Amygdala (tissue), 56 donors: Measurements from ENCODE around the gene MYO7A.
A peak's percentile ranks its signal among the peaks of the same experiment; 100 is the strongest.

Experiments used
- DNase-seq, 56 donors: peaks; one replicate each; lab custom pipeline; 2025; lab: John Stamatoyannopoulos, UW

MYO7A gene

GRCh38 chr11:77127920-77128691 is at the start of gene MYO7A:
Gene MYO7A, plus strand, starts transcription at chr11:77128246. Its CDS starts 2,389 bp downstream, at chr11:77130635.
- peak in 38 of 56 donors; percentile 7 to 85 (median 44) for DNase-seq

GRCh38 chr11:77079666-77080065 is 48.4 kb upstream of the MYO7A start:
- no peak for DNase-seq

- no peak for DNase-seq
These were observed 47.3 kb upstream of the MYO7A start for GRCh38 chr11:77080643-77081210.

GRCh38 chr11:77081381-77081851 is 46.6 kb upstream of the MYO7A start:
- no peak for DNase-seq

GRCh38 chr11:77081976-77082836 is 45.8 kb upstream of the MYO7A start:
- DNase-seq: no peak

- DNase-seq: no peak
These were observed 45.0 kb upstream of the MYO7A start for GRCh38 chr11:77082838-77083565.

GRCh38 chr11:77083566-77084245 is 44.3 kb upstream of the MYO7A start:
- DNase-seq: no peak

GRCh38 chr11:77084581-77085191 is 43.4 kb upstream of the MYO7A start:
- DNase-seq: no peak

GRCh38 chr11:77085652-77086051 is 42.4 kb upstream of the MYO7A start:
- no peak for DNase-seq

GRCh38 chr11:77086521-77087472 is 41.2 kb upstream of the MYO7A start:
- peak in 8 of 56 donors; percentile 20 to 42 (median 29) for DNase-seq

GRCh38 chr11:77087723-77088225 is 40.3 kb upstream of the MYO7A start:
- no peak for DNase-seq

GRCh38 chr11:77088236-77089003 is 39.6 kb upstream of the MYO7A start:
- no peak for DNase-seq

- no peak for DNase-seq
These were observed 39.0 kb upstream of the MYO7A start for GRCh38 chr11:77089004-77089545.

GRCh38 chr11:77090046-77090372 is 38.0 kb upstream of the MYO7A start:
- DNase-seq: no peak

GRCh38 chr11:77090373-77091111 is 37.5 kb upstream of the MYO7A start:
- DNase-seq: no peak
